Naive thymus-derived CD4-positive, alpha-beta T cell (primary cell): Measurements from ENCODE around the gene MORC3. TPM values are rescaled to one million over a fixed set of nuclear protein-coding genes. Genes with fewer than 3 reads are reported as not detected.
"Not testable (repeated sequence)": the region's sequence is repeated elsewhere in the genome, so short reads cannot be mapped to it uniquely, and the experiment has no call there.

Experiments
- ATAC-seq: fragments of 150-1000 bp; cut with Tn5 transposase; 2 replicates; pipeline ENCODE4 v1.10.0; 2021; ENCODE audit warnings: mild to moderate bottlenecking, moderate library complexity
- CTCF ChIA-PET: fragments of 350-600 bp; sonication (Branson Sonifier 250); formaldehyde crosslinking; loops from one replicate; lab custom pipeline; 2021; ENCODE audit warnings: antibody characterized with exemption; lab: Charles Lee
- POLR2A ChIA-PET: fragments of 350-600 bp; sonication (Branson Sonifier 250); formaldehyde crosslinking; loops from one replicate; lab custom pipeline; 2021; ENCODE audit warnings: antibody characterized with exemption, inconsistent platforms; lab: Charles Lee
- DNase-seq, 9 donors: peaks; one replicate each; pipeline versions ENCODE4 v3.0.0 to v3.0.0-alpha.2; 2020 to 2022; ENCODE audit warnings: mixed read lengths in 1 of 9
- H3K27ac ChIP-seq: one replicate; pipeline ENCODE4 v1.7.0; 2013; ENCODE audit warnings: mild to moderate bottlenecking, low read depth, low read length, moderate library complexity
- H3K27me3 ChIP-seq, 2 donors: one replicate each; pipeline ENCODE4 v1.7.0; 2013; ENCODE audit warnings: low read length in 2 of 2, mild to moderate bottlenecking in 2 of 2, moderate library complexity in 2 of 2; ENCODE audit not compliant: control insufficient read depth in 2 of 2, insufficient read depth in 2 of 2
- H3K36me3 ChIP-seq, 3 experiments: 1 replicate in 2 of 3; 2 replicates in 1 of 3; pipeline ENCODE4 v1.7.0; 2013; ENCODE audit warnings: low read length in 3 of 3, mild to moderate bottlenecking in 3 of 3, moderate library complexity in 1 of 3; ENCODE audit not compliant: insufficient read depth in 3 of 3, control insufficient read depth in 2 of 3
- H3K4me1 ChIP-seq, 2 donors: one replicate each; pipeline ENCODE4 v1.7.0; 2013; ENCODE audit warnings: low read length in 2 of 2, mild to moderate bottlenecking in 2 of 2, moderate library complexity in 1 of 2; ENCODE audit not compliant: control insufficient read depth in 2 of 2, insufficient read depth in 2 of 2
- H3K4me3 ChIP-seq: 2 replicates; pipeline ENCODE4 v1.7.0; 2013; ENCODE audit warnings: mild to moderate bottlenecking, low read length
- H3K9me3 ChIP-seq, 3 experiments: 1 replicate in 2 of 3; 2 replicates in 1 of 3; pipeline ENCODE4 v1.7.0; 2013; ENCODE audit warnings: low read length in 3 of 3; ENCODE audit not compliant: control insufficient read depth in 2 of 3
- H3K27ac Mint-ChIP-seq, 9 donors: one replicate each; pipeline ENCODE4 v1.8.0; 2020 to 2022; ENCODE audit warnings: mixed read lengths in 9 of 9, mild to moderate bottlenecking in 8 of 9, moderate library complexity in 5 of 9, inconsistent platforms in 2 of 9
- H3K27me3 Mint-ChIP-seq, 5 donors: one replicate each; pipeline ENCODE4 v1.8.0; 2021 to 2022; ENCODE audit warnings: mixed read lengths in 5 of 5, mild to moderate bottlenecking in 1 of 5
- H3K36me3 Mint-ChIP-seq, 5 donors: one replicate each; pipeline ENCODE4 v1.8.0; 2020 to 2022; ENCODE audit warnings: mixed read lengths in 5 of 5, mild to moderate bottlenecking in 3 of 5, inconsistent platforms in 1 of 5
- H3K4me1 Mint-ChIP-seq, 7 donors: one replicate each; pipeline ENCODE4 v1.8.0; 2020 to 2022; ENCODE audit warnings: mixed read lengths in 7 of 7, mild to moderate bottlenecking in 3 of 7, inconsistent platforms in 1 of 7
- H3K4me3 Mint-ChIP-seq, 10 donors: one replicate each; pipeline ENCODE4 v1.8.0; 2020 to 2022; ENCODE audit warnings: mild to moderate bottlenecking in 10 of 10, mixed read lengths in 10 of 10, moderate library complexity in 6 of 10, inconsistent platforms in 2 of 10
- H3K9me3 Mint-ChIP-seq, 11 donors: one replicate each; pipeline ENCODE4 v1.8.0; 2020 to 2022; ENCODE audit warnings: mixed read lengths in 11 of 11, mild to moderate bottlenecking in 4 of 11, inconsistent platforms in 1 of 11, moderate library complexity in 1 of 11
- intact Hi-C, 2 donors: fragments of 100-400 bp; cut with micrococcal nuclease; formaldehyde crosslinking; loops; one replicate each; pipeline ENCODE4 v1.15.1; 2023
- polyA plus RNA-seq, 2 donors: library from polyadenylated mRNA; unstranded; fragments of 300-500 nt; fragmentation: Illumina TruSeq; gene quantifications; one replicate each; pipeline ENCODE4 v1.2.3, GENCODE V29; 2021
- total RNA-seq, 6 experiments: library from RNA in 5 of 6; stranded (reverse) in 5 of 6; gene quantifications; 1 replicate in 5 of 6; 2 replicates in 1 of 6; pipeline ENCODE4 v1.2.3 and lab custom pipeline; 2021 to 2026

The MORC3 gene
- total and polyA plus RNA-seq, 7 experiments from 2014 or later, result 29.3 to 123 (median 54.9) TPM

DNA sequence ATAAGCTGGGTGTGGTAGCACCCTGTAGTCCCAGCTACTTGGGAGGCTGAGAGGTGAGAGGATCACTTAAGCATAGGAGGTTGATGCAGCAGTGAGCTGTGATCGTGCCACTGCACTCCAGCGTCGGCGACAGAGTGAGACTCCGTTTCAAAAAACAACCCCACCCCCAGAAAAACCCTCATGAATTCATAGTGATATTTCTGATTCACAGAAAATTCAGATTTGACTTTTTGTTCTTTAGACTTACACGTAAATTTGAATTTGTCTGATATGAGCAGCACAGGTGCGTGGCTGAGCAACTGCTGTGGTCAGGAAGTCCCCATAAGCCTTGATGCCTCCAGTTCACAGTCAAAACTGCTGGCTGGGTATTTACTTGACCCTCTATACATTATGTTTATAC, 10.0 kb upstream of the MORC3 start:
- Mint-ChIP-seq H3K4me1 (peaks cover 0 to 9% (median 4%) of the 10 kb centered on the region in 7 donors), H3K4me3 (peak overlapping the region in 5 of 10 donors; percentile 16 to 49 (median 42)), H3K27me3 (peaks cover 0 to 2% (median 0%) of the 10 kb centered on the region in 5 donors), H3K9me3 (peaks cover 0 to 12% (median 2%) of the 10 kb centered on the region in 11 donors), H3K27ac (peak overlapping the region in 7 of 9 donors; percentile 32 to 71 (median 60)), H3K36me3 (peaks cover 0 to 6% (median 0%) of the 10 kb centered on the region in 5 donors)
- Histone ChIP-seq H3K27ac (no peak overlapping the region), H3K27me3 (no peaks in the 10 kb centered on the region), H3K4me1 (no peaks in the 10 kb centered on the region), H3K9me3 (no peaks in the 10 kb centered on the region), H3K4me3 (no peak overlapping the region), H3K36me3 (no peaks in the 10 kb centered on the region)
- CTCF ChIA-PET, result interaction anchor here (0.7 to 1.3 kb wide), 2 partner anchors 12 to 14 kb away, joined by 3 read pairs; no protein-coding TSS in a partner anchor
- intact Hi-C loops, result loop anchor here in 1 of 2 donors (1.0 kb wide), 2 partner anchors 10 to 12 kb away; partner anchors contain the start of gene MORC3
- peak; percentile 83 for ATAC-seq
- POLR2A ChIA-PET, result interaction anchor here (1.5 to 2.2 kb wide), 3 partner anchors 11 to 21 kb away, joined by 12 to 15 read pairs (median 14); partner anchors contain the start of gene MORC3
- DNase-seq, result peak in 1 of 9 donors; percentile 25

- CTCF ChIA-PET, result interaction anchor here (0.7 kb wide), 1 partner anchor 15 kb away, joined by 3 read pairs; no protein-coding TSS in a partner anchor
- H3K36me3 Mint-ChIP-seq, H3K27me3 Mint-ChIP-seq, ATAC-seq, H3K9me3 ChIP-seq, H3K4me1 ChIP-seq, H3K27ac ChIP-seq, H3K4me1 Mint-ChIP-seq, intact Hi-C loops, H3K36me3 ChIP-seq, H3K27me3 ChIP-seq, H3K4me3 ChIP-seq, DNase-seq: not testable (repeated sequence)
- H3K4me3 Mint-ChIP-seq, result peak overlapping the region in 1 of 10 donors; percentile 44
- H3K9me3 Mint-ChIP-seq, result peaks cover 0 to 12% (median 3%) of the 10 kb centered on the region in 11 donors
- H3K27ac Mint-ChIP-seq, result peak overlapping the region in 1 of 9 donors; percentile 39
- POLR2A ChIA-PET, result interaction anchor here (1.0 to 13.6 kb wide), 2 partner anchors 13 to 15 kb away, joined by 4 to 361 read pairs; no protein-coding TSS in a partner anchor
Measured at GRCh38 chr21:36313446-36313845, 6.6 kb upstream of the MORC3 start.

GRCh38 chr21:36316045-36316444, 4.0 kb upstream of the MORC3 start:
- H3K27ac ChIP-seq, H3K27me3 Mint-ChIP-seq, H3K36me3 ChIP-seq, H3K9me3 ChIP-seq, intact Hi-C loops, H3K27me3 ChIP-seq, ATAC-seq, H3K4me1 ChIP-seq, DNase-seq, H3K36me3 Mint-ChIP-seq, H3K4me3 ChIP-seq: not testable (repeated sequence)
- CTCF ChIA-PET, result interaction anchor here (1.4 to 1.5 kb wide), 2 partner anchors 14 to 28 kb away, joined by 3 read pairs; no protein-coding TSS in a partner anchor
- peak overlapping the region in 1 of 9 donors; percentile 10 for H3K27ac Mint-ChIP-seq
- peak overlapping the region in 1 of 10 donors; percentile 5 for H3K4me3 Mint-ChIP-seq
- H3K9me3 Mint-ChIP-seq, result peaks cover 0 to 11% (median 4%) of the 10 kb centered on the region in 11 donors
- H3K4me1 Mint-ChIP-seq, result peaks cover 3 to 11% (median 5%) of the 10 kb centered on the region in 7 donors
- POLR2A ChIA-PET, result interaction anchor here (0.7 to 13.6 kb wide), 3 partner anchors 10 to 169 kb away, joined by 3 to 361 read pairs (median 4); no protein-coding TSS in a partner anchor

GRCh38 chr21:36316872-36317484, 3.0 kb upstream of the MORC3 start:
- DNase-seq, result no peak
- Histone ChIP-seq H3K4me1 (peaks cover 3 to 8% of the 10 kb centered on the region in 2 donors), H3K27ac (no peak overlapping the region), H3K4me3 (no peak overlapping the region), H3K27me3 (no peaks in the 10 kb centered on the region), H3K9me3 (no peaks in the 10 kb centered on the region), H3K36me3 (peaks cover 0 to 4% (median 0%) of the 10 kb centered on the region in 3 experiments)
- H3K9me3 Mint-ChIP-seq, result peaks cover 0 to 11% (median 4%) of the 10 kb centered on the region in 11 donors
- no peak overlapping the region for H3K27ac Mint-ChIP-seq
- peaks cover 10 to 21% (median 11%) of the 10 kb centered on the region in 7 donors for H3K4me1 Mint-ChIP-seq
- peaks cover 0 to 6% (median 0%) of the 10 kb centered on the region in 5 donors for H3K27me3 Mint-ChIP-seq
- intact Hi-C loops, result no loop called here
- POLR2A ChIA-PET, result interaction anchor here (0.7 to 13.6 kb wide), 3 partner anchors 9 to 170 kb away, joined by 3 to 361 read pairs (median 4); no protein-coding TSS in a partner anchor
- no peak overlapping the region for H3K4me3 Mint-ChIP-seq
- no peak for ATAC-seq
- peaks cover 0 to 9% (median 4%) of the 10 kb centered on the region in 5 donors for H3K36me3 Mint-ChIP-seq
- CTCF ChIA-PET, result interaction anchor here (0.6 to 1.5 kb wide), 3 partner anchors 15 to 253 kb away, joined by 3 read pairs; no protein-coding TSS in a partner anchor

DNA sequence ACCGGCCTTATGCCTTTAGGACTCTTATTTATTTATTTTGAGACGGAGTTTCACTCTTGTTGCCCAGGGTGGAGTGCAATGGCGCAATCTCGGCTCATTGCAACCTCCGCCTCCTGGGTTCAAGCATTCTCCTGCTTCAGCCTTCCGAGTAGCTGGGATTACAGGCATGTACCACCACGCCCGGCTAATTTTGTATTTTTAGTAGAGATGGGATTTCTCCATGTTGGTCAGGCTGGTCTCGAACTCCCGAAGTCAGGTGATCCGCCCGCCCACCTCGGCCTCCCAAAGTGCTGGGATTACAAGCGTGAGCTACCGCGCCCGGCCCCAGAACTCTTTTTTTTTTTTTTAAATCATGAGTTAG, 611 bp upstream of the MORC3 start:
- peaks cover 0 to 11% (median 0%) of the 10 kb centered on the region in 3 experiments for H3K36me3 ChIP-seq
- ChIA-PET CTCF (interaction anchor here (0.6 to 3.3 kb wide), 12 partner anchors 10 to 146 kb away, joined by 3 to 34 read pairs (median 4); no protein-coding TSS in a partner anchor), POLR2A (interaction anchor here (0.6 to 13.6 kb wide), 27 partner anchors 8 to 758 kb away, joined by 3 to 361 read pairs (median 7); partner anchors contain the start of genes CBR1 and CHAF1B)
- H3K27me3 ChIP-seq, H3K27me3 Mint-ChIP-seq, ATAC-seq, H3K9me3 Mint-ChIP-seq, DNase-seq, intact Hi-C loops, H3K9me3 ChIP-seq: not testable (repeated sequence)
- H3K27ac ChIP-seq, result peak overlapping the region; percentile 93
- peak overlapping the region; percentile 94 to 99 (median 97) for H3K27ac Mint-ChIP-seq
- H3K4me3 ChIP-seq, result peak overlapping the region; percentile 78
- H3K4me3 Mint-ChIP-seq, result peak overlapping the region; percentile 79 to 97 (median 94)
- peaks cover 0 to 18% (median 11%) of the 10 kb centered on the region in 5 donors for H3K36me3 Mint-ChIP-seq
- peaks cover 11 to 22% of the 10 kb centered on the region in 2 donors for H3K4me1 ChIP-seq
- peaks cover 27 to 35% (median 33%) of the 10 kb centered on the region in 7 donors for H3K4me1 Mint-ChIP-seq
